GM19043 (cell line): ENCODE data around the gene ATP12A.

Source experiments
- ATAC-seq: cut with Tn5 transposase; IDR thresholded peaks from one replicate; pipeline ENCODE4 v1.9.1; 2021; ENCODE audit warnings: low read depth; ENCODE audit not compliant: unreplicated experiment

ATP12A gene

DNA sequence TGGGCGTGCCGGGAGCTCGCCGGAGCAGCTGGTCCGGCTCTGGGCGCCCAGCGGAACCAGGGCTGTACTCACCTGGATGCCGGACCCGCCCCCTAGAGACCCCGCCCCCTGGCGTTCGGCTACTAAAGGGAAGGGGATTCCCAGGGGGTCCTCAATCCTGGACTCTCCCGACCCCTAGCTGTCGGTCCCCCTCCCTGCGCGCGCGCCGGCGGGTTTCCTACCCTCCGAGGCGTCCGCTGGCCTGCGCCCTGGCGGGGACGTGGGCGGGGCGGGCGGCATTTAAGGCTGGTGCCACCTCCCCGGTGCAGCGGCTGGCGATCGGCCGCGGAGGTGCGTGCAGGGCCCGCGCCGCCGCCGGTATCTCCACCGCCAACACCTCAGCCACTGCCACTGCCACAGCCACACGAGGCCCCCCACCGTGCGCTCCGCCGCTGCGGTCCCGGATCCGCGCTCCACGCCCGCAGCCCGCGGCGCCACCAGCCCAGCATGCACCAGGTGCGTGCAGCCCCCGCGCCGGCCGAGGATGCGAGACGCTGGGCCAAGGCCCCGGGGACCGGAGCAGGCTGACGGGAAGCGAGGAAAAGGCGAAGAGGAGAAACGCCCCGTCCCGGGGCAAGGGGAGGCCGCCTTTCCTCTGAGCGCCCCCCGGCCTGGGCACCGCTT is at the start of gene ATP12A:
ATP12A (plus strand) TSS at position 151 of the 663 bp plus-strand sequence; CDS start at position 487, 336 bp downstream.
- ATAC-seq = no peak

DNA sequence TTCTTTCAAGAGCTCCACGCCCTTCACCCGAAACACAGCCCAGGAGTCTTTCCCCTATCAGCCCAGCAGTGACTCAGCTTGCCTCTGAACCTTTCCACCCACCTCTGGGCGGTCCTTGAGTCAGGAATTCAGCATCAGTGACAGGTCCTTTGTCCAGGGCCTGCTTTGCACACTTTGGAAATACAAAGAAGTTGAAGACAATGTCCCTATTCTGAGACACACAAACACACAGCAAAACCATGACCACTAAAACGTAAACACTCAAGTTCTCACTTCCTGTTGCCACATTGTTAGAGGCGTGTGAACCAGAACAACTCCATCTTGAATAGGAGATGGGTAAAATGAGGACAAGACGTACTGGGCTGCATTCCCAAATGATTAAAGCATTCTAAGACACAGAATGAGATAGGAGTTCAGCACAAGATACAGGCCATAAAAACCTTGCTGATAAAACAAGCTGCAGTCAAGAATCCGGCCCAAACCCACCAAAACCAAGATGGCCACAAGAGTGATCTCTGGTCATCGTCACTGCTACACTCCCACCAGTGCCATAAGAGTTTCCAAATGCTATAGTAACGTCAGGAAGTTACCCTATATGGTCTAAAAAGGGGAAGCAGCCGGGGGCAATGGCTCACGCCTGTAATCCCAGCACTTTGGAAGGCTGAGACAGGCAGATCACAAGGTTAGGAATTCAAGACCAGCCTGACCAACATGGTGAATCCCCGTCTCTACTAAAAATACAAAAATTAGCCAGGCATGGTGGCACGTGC is 49.2 kb upstream of the ATP12A start:
- ATAC-seq = no peak

DNA sequence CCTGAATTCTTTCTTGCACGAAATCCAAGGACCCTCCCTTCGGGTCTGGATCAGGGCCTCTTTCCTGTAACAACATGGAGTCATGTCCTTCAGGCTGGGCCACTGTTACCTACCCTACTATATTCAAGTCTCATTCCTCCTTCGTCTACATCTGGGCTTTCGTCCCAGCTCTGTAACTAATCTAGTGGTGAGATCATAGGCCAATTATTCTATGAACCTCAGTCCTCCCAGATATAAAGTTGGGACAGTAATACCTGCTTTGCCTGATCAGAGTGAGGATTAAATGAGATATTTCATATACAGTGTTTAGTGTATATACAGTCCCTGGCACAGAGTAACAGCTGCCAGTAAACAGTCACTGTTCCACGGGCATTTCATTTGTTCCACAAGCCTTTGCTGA is 48.3 kb upstream of the ATP12A start:
- ATAC-seq = no peak

DNA sequence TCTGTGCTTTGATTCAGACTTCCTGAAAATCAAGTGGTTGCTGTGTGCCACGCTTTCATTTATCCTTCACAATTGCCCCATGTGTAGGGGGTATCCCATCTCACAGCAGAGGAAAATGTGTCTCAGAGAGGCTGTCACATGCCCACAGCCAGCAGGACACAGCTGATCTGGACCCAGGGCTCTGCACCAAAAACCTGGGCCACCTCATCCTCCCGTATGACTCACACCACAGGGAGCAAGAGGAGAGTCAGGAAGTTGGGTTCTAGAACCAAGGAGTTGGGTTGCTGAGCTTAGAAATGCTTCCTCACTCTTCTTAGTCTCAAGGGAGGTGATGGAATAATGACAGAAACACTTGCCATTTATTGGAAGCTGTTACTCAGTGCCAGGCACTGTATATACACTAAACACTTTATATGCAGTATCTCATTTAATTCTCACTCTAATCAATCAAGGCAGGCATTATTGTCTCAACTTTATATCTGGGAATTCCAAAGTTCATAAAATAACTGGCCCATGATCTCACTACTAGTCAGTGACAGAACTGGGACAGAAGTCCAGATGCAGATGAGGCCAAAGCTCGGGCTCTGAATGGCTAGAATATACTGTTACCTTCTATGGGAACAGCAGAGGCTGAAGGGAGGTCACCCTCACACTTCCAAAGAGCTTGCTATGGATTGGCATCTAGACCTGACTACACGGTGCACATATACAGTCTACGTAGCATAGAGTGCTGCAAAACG is 47.7 kb upstream of the ATP12A start:
- no peak for ATAC-seq

DNA sequence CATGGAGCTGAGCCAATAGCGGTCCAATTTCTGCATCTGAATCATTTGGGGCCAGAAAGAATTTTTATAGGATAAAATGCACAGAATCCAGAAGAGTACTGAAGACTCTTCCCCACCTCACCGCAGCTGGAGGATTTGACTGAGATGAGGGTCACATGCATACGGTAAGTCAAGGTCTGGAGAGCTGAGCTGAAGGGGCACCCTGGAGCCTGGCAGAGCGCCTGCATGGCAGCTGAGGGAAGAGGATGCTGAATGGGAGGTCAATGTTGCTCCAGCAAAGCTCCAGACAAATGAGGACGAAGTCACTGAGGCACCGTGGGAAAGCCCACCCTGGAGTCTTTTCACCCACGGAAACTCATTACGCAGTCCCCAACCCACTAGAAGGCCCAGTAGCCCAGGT is 43.4 kb upstream of the ATP12A start:
- ATAC-seq = no peak

DNA sequence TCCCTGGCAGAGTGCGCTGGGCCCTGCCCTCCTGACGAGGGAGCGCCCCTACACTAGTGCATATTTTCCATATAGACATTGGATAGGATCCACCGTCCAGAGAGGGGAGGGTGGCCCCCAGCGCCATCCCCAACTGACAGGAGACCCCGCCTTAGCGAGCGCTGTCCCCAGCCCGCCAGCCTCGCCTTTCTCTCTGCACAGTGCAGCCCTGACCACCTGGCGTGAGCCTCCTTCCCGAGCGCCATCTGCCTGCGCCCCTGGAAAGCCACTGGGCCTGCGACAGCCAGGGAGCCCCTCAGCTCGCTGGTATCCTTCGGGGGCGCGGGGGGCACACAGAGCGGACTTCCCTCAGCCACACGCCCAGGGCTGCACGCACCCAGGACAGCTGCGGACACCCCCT is 42.1 kb upstream of the ATP12A start:
- ATAC-seq = no peak

DNA sequence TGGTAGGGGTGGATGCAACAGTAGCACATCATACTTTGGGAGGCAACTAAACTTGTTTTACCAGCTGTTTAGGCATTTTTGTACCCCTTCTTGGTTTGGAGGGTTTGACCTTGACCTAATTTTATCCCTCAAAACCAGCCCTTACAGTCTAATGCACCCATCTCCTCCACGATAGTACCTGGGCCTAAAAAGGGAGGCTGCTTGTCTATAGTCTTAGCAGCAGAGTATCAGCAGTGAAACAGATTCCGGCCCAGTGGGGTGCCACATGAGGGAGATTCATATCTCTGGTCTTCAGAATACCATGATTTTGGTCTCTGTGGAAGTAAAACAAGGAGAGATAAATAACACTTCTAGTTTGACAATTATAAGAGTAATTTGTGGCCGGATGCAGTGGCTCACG is 39.5 kb upstream of the ATP12A start:
- ATAC-seq = no peak

DNA sequence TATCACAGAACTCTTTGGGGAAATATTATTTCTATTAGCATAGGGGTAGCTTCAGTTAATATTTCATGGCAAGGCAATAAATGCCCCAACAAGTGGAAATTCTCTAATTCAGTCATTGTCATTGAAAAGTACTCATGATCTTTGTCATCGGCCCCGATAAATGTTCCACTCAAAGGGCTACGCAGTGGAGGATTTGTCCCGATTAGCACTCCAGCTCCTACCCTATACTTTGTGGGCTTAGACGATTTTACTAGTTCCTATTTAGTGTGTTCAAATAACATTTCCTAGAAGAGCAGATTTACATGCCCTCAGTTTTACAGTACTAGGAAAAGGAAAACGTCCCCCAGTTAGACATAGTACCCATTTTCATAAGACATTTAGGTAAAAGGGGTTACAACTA is 38.0 kb upstream of the ATP12A start:
- no peak for ATAC-seq

DNA sequence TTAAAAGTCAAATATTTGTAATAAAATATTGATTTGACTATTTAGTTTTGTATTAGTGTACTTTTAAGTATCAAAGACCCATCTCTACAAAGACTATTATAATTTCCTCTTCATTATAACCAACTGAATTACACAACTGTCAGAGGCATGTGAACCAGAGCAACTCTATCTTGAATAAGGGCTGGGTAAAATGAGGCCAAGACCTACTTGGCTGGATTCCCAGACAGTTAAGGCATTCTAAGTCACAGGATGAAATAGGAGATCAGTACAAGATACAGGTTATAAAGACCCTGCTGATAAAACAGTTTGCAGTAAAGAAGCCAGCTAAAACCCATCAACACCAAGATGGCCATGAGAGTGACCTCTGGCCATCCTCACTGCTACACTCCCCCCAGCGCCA is 36.2 kb upstream of the ATP12A start:
- no peak for ATAC-seq

DNA sequence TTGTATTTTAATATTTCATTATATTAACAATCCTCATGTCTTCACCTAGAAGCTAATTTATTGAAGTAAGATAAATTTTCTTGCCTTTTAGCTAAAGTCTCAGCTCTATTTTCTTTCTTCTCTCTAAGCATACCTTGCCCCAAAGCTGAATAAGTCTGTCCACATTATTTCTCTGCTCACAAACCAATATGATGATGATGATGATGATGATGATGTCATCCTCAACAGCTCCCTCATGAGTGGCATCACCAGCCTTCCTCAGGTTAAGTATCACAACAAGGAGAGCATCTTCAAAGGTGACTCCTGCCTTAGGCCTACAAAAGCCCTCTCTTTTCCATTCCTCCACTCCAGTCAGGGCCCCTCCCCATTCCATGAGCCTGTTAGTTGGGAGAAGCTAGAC is 31.9 kb upstream of the ATP12A start:
- ATAC-seq = no peak

DNA sequence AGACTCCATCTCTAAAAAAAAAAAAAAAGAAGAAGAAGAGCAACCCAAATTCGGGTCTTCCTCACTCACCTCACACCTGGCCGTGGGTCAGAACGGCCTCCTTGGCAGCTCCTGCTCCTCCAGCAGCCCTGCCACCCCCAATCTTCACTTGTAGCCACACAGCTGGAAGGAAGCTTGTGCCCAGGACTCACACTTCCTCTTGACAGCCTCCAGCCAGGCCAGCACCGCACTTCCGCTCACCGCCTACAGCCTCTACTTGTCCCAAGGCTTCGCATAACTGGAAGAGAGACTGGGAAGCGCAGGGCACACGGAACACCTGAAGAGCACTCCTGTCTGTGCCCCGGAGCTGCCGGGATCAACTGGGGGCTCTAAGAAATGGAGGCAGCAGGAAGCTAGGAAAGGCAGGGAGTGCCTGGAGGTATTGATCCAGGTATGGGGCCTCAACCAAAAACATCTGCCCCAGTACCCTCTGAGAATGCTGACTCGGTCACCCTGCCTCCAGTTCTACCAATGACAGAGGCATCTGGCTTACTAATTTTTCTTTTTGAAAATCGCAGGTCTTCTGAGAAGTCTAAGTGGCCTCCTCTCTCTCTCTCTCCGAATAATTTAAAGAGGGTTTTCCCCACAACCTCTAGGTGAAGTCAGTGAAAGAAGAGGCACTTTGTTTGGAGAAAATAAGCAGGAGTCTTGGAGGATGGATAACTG is 31.1 kb upstream of the ATP12A start:
- no peak for ATAC-seq

DNA sequence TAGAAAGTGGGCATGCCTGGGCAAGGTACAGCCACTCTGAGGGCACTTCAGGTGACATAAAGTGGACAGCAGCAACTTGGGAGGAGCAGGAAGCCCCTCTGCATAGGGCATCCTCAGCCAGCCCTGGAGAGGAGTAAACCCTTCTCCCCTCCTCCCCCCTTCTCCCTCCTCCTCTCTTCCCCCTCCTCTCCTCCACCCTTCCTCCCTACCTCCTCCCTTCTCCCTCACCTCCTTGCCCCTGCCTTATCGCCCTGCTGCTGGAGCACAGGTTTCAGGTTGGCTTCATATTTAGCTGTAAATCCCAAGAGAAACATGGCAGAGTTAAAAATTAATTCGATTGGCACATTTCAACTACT is 30.5 kb upstream of the ATP12A start:
- no peak for ATAC-seq

DNA sequence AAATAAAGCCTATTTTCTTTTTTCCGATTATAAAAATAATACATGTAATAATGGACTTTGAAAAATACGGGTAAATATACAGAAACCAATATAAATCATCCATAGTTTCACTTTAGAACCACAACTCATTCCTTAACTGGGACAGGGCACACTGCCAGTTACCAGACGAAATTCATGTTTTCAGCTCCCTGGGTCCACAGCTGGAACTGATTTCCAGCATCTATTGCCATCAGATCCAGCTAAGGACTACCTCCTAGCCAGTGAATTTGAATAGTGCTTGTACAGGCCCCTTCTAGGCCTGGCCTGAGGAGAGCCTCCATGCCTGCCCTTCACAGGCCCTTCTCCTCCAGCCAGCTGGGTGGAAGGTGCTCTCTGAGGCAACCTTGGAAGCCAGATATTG is 30.0 kb upstream of the ATP12A start:
- no peak for ATAC-seq

DNA sequence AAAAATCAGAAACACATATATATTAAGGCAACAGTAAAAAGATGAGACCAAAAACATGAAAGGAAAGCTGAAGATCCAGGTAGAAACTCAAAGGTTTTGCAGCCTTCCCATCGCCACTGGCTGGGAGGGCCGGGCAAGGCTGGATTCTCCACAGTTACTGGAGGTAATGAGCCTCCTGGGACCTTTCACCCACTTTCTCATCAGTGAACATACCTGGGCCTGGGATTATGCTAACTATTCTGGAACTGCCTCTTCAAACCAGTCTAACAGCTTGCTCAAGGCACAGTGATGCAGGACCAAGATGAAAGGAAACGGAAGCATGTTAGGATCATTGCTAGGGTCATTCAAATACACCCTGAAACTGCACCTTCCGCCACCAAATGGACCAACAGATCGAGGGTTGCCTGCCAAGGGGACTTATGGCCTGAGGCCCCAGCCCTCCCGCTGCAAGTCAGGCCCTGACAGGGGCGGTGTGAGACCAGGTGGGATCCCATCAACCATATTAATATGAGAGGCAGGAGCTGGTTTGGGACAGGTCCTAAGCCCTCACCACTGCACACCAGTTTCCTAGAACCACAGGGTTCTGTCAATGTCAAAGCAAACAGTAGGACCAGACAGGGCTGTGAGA is 28.4 kb upstream of the ATP12A start:
- ATAC-seq = no peak

DNA sequence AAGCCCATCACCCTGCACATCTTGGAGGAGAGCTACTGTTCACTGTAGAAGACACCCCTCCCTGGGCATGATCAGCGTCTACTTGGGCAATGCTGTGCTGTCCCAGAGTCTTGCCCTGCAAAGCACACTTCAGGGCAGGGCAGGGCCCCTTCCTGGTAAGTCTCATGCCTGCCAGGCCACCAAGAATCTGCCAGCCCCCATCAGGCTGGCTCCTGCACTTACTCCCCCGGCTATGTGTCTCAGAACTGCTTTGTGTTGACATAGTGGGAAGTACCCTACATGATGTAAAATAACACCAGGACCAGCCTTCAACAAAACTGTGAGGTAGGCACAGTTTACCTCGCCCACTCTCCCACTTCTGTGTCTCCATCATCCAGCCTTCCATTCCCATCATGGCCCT is 27.8 kb upstream of the ATP12A start:
- no peak for ATAC-seq

DNA sequence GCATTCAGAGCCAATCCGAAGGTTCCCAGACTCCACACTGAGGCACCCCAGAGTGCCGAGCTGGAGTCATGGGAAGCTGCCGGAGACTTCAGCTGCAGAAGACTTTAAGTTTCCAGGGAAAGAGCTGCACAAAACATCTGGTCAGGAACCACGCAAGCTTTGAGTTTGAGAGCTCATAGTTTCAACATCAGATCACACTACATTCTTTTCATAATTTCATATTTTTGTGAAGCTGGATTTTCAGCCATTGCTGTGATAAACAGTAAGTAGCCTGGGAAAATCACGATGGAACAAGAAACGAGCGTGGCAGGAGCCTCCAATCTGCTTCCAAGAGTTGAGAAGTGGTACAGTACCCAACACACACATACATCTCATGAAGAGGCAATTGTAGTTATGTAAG is 25.5 kb upstream of the ATP12A start:
- ATAC-seq = no peak

DNA sequence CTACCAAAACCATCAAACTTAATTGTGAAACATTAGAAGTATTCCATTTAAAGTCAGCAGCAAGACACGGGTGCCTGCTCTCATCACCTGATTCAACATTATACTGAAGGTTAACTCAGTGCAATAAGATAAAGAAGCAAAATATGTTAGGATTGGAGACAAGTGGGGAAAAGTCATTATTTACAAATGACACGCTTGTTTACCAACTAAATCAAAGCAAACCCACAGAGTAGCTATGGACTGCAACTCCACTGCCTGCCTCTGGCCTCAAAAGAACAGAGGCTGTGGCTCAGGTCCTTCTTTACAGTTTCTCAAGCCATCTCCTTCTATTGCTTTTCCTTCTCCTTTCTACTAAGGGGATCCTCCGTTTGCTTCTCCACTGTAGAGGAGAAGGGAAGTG is 21.0 kb upstream of the ATP12A start:
- no peak for ATAC-seq

DNA sequence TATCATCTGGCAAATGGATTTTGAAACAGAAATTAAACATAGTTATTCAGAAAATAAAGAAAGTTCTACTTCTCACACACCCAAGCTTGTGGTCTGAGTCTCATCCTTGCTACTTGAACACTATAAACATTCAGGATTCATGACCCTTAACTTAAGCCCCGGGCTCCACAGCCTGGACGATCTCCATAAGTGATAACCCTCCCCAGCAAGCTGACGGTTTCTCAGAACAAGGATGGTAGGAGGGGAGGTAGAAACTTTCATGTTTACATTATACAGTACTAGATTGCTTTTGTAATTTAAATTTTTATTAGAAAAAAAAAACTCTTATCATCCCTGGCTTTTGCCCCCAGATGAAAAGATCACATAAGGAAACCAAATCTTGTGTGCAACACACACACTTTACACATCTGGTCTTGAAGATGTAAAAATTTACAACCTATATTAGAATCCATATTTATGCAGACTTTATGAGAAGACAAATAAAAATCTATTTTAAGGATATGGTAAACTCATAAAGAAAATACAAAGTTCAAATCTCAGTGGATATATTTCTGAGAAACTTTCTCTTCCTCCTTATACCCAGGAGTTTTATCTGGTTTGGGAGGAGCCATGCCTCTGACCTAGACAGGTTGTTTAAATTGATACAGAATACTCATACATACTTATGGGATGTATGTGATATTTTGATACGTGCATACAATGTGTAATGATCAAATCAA is 20.0 kb upstream of the ATP12A start:
- no peak for ATAC-seq

DNA sequence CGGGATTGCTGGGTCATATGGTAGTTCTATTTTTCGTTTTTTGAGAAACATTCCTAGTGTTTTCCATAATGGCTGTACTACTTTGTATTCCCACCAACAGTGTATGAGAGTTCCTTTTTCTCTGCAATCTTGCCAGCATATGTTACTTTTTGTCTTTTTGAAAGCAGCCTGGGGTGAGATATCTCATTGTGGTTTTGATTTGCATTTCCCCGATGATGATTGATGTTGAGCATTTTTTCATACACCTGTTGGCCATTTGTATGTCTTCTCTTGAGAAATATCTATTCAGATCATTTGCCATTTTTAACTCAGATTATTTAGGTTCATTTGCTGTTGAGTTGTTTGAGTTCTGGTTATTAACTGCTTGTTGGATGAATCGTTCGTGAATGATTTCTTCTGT is 18.5 kb upstream of the ATP12A start:
- ATAC-seq = no peak
